Fibroblast of skin of left biceps (primary cell): Measurements from ENCODE around the gene PGM3.
"Not testable (repeated sequence)": the region's sequence is repeated elsewhere in the genome, so short reads cannot be mapped to it uniquely, and the experiment has no call there.

ENCODE experiments used
- DNase-seq, 2 experiments: peaks; one replicate each; pipeline ENCODE4 v3.0.0-alpha.2; 2013; ENCODE audit warnings: low read depth in 2 of 2

Gene PGM3

GRCh38 chr6:83192871-83193746 lies at the start of gene PGM3, which contains the start of gene RWDD2A:
TSS of gene PGM3 (minus strand) at chr6:83193265. CDS start at chr6:83191012, 2,253 bp downstream.
TSS of gene RWDD2A (plus strand) at chr6:83193357. CDS start at chr6:83194452, 1,095 bp downstream.
- peak; percentile 52 to 62 for DNase-seq

- DNase-seq: peak; percentile 66 to 74
Measured at GRCh38 chr6:83231146-83231545, 38.1 kb upstream of the PGM3 start.

- DNase-seq: no peak
Measured at GRCh38 chr6:83226517-83226916, 33.5 kb upstream of the PGM3 start.

GRCh38 chr6:83221889-83222479 lies 28.9 kb upstream of the PGM3 start:
- peak; percentile 10 to 18 for DNase-seq

GRCh38 chr6:83221276-83221675 lies 28.2 kb upstream of the PGM3 start:
- no peak for DNase-seq

- DNase-seq: no peak
Measured at GRCh38 chr6:83220121-83220520, 27.1 kb upstream of the PGM3 start.

- DNase-seq: no peak
Measured at GRCh38 chr6:83218646-83219045, 25.6 kb upstream of the PGM3 start.

- DNase-seq: no peak
Measured at GRCh38 chr6:83216806-83217205, 23.7 kb upstream of the PGM3 start.

GRCh38 chr6:83215131-83216047 lies 22.3 kb upstream of the PGM3 start:
- DNase-seq: peak in 1 of 2 experiments; percentile 48

GRCh38 chr6:83202031-83202430 lies 9.0 kb upstream of the PGM3 start:
- no peak for DNase-seq

- no peak for DNase-seq
Measured at GRCh38 chr6:83199863-83200225, 6.8 kb upstream of the PGM3 start.

- no peak for DNase-seq
Measured at GRCh38 chr6:83199173-83199862, 6.3 kb upstream of the PGM3 start.

GRCh38 chr6:83198486-83199172 lies 5.6 kb upstream of the PGM3 start:
- DNase-seq: no peak

GRCh38 chr6:83193747-83194566 lies 892 bp upstream of the PGM3 start:
- no peak for DNase-seq

- no peak for DNase-seq
Measured at GRCh38 chr6:83192456-83192855, 609 bp downstream of the PGM3 start.

- DNase-seq: not testable (repeated sequence)
Measured at GRCh38 chr6:83191974-83192373, 1.1 kb downstream of the PGM3 start.

GRCh38 chr6:83190626-83191025 lies 2.4 kb downstream of the PGM3 start:
- no peak for DNase-seq

- no peak for DNase-seq
Measured at GRCh38 chr6:83188501-83188900, 4.6 kb downstream of the PGM3 start.

- DNase-seq: no peak
Measured at GRCh38 chr6:83185096-83185495, 8.0 kb downstream of the PGM3 start.
